Adipose tissue (tissue), 3 donors: Measurements from ENCODE around the gene TMEM87A. TPM values are rescaled to one million over a fixed set of nuclear protein-coding genes. Genes with fewer than 3 reads are reported as not detected.

Experiments used
- H3K27ac ChIP-seq: one replicate; pipeline ENCODE4 v1.5.1; 2013; ENCODE audit warnings: low read depth, low read length
- WGBS, 3 donors: extraction: QIAGEN DNeasy Blood & Tissue Kit; methylation state at CpG; one replicate each; pipeline ENCODE4 v1.1.7; 2013; 5-methylcytosine and 5-hydroxymethylcytosine counted together
- polyA plus RNA-seq, 3 donors: library from polyadenylated mRNA; stranded (reverse); fragments of 200-250 nt; gene quantifications; one replicate each; pipeline ENCODE4 v1.2.3, GENCODE V29; 2013
- donor health status: healthy with polysubstance abuse.
- donor health status: Bipolar disorder and iron deficiency.
- donor health status: healthy.

The TMEM87A gene
- polyA plus RNA-seq, 3 donors, result 15.7 to 28.0 (median 23.6) TPM

- no peak overlapping the region for H3K27ac ChIP-seq
- WGBS, 3 donors, result 87 to 92% (median 88%) methylated on average over 6 of the region's 6 CpGs
Observed at GRCh38 chr15:42182328-42182886, 90.8 kb downstream of the TMEM87A start.

GRCh38 chr15:42178056-42178455 lies 95.2 kb downstream of the TMEM87A start:
- H3K27ac ChIP-seq, result no peak overlapping the region
- WGBS, 3 donors, result 78 to 90% (median 88%) methylated on average over 2 of the region's 2 CpGs

DNA sequence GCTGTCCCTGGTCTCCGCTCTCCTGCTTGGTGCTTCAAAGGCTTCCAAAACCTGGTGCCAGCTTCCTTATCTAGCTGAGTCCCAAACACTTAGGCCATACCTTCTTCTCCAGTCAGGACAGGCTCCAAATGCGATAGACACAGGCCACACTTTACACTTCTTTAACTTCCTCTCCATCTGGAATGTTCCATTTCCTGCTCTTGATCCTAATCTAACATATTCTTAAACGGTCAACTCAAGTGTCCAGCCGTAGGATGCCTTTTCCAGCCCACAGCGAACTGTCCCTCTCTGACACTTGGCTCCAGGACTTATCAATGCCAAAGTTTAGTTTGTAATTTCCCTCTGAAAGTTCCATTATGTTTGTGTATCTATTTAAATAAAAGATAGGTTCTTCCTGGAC lies 97.6 kb downstream of the TMEM87A start:
- WGBS, 3 donors, result 67 to 84% (median 71%) methylated on average over 5 of the region's 5 CpGs
- H3K27ac ChIP-seq, result no peak overlapping the region

- WGBS, 3 donors, result 71 to 90% (median 82%) methylated on average over 5 of the region's 5 CpGs
- H3K27ac ChIP-seq, result no peak overlapping the region
Observed at GRCh38 chr15:42172475-42172874, 100.8 kb downstream of the TMEM87A start.

- 73 to 90% (median 77%) methylated on average over 1 of the region's 1 CpG for WGBS, 3 donors
- H3K27ac ChIP-seq, result no peak overlapping the region
Observed at GRCh38 chr15:42171795-42172194, 101.4 kb downstream of the TMEM87A start.

DNA sequence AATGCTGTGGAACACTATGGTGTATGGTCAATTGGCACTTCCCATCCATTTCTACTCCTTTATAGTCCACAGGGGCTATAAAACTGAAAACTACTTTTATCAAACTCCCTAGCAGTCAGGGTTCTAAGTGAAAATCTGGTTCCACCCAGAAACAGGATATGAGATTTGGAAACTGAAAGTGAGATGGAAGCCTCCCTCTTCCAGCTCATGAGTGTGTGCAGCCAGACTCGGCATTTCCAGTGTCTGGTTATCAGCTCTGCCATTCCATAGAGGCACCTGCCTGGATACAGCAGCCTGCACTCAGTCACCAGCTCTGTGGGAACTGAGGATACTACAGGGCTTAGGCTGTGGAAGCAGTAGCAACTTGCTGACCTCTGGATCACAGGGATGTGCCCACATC lies 102.1 kb downstream of the TMEM87A start:
- WGBS, 3 donors, result 50 to 73% (median 64%) methylated on average over 1 of the region's 1 CpG
- H3K27ac ChIP-seq, result no peak overlapping the region

DNA sequence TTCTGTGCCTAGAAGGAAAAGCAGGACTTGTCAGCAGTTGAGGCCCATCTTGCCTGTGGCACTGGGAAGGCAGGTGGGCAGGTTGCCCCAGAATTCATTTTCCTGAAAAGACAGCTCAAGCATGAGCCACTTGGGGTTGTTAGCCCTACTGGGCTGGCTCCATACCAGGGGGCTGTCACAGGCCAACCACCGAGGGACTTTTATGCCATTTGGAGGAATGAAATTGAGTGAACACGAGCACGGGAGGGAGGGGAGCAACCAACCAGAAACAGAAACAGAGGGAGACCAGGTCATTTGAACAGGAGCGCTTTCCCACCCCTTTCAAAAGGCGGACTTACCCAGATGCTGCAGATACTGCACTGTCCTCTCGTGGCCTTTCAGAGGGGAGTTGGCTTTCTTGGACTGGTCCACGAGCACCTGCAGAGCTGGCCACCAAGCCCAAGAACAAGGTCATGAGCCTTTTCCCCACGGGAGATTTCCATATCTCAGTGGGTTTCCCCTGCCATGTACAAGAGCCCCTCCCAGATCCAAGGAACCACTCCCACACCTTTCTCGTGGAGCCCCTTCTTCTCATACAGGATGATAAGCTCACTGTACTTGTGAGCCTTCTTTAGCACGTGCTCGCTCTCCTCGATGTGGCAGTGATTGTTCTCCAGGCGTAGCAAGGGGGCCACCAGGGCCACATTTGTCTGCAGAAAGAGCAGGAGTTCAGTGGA lies 106.8 kb downstream of the TMEM87A start:
- no peak overlapping the region for H3K27ac ChIP-seq
- 92 to 95% (median 92%) methylated on average over 13 of the region's 13 CpGs for WGBS, 3 donors

DNA sequence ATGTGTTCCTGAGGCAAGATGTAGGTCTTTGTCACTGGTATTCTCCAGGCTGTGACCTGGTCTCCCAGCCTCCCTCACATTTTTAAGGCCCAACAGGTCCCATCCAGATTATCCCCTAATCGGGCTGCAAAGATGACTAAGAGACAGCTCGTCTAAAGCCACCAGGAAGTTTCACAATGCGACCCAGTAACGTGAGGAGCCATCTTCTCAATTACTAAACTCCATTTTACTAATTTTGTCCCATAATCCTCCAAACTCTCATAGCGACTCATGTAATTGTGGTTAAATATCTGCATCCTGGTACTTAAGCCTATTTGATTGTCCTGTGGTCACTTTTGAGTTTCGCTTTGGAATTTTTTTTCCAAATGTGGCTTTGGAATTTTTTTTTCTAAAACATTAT lies 108.1 kb downstream of the TMEM87A start:
- no peak overlapping the region for H3K27ac ChIP-seq
- 75 to 94% (median 81%) methylated on average over 6 of the region's 6 CpGs for WGBS, 3 donors

- 61 to 72% (median 70%) methylated on average over 4 of the region's 4 CpGs for WGBS, 3 donors
- H3K27ac ChIP-seq, result no peak overlapping the region
Observed at GRCh38 chr15:42163947-42164550, 109.2 kb downstream of the TMEM87A start.

DNA sequence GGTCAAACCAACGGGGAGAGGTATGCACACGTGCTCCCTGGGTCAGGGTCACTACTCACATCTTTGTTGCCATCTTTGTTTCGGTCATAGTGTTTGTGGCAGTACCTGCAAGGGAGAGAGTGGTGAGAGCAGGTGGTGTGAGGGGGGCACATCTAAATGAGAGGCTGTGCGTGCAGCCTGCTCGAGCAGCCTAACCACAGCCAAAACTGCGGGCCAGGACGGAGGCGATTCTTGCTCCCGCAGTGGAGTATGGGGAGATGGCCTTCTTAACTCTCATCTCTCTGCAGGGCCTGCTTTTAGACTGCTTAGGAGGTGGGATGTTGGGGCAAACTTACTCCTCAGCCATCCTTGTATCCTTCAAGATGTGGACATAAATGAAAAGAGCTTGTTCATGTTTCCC lies 109.9 kb downstream of the TMEM87A start:
- H3K27ac ChIP-seq, result no peak overlapping the region
- WGBS, 3 donors, result 95 to 96% (median 96%) methylated on average over 9 of the region's 9 CpGs

Other genes starting within 250 kb of the TMEM87A start
- gene PLA2G4D, start 178.9 kb downstream of the TMEM87A start, polyA plus RNA-seq, result under 1 TPM in 1 of 3 donors, not detected in 2; 0.34 TPM
- under 1 TPM in 2 of 3 donors, not detected in 1; 0.09 to 0.68 TPM for gene PLA2G4F, start 116.8 kb downstream of the TMEM87A start, polyA plus RNA-seq
- gene VPS39, start 65.1 kb downstream of the TMEM87A start, polyA plus RNA-seq, result 10 to 100 TPM; 20.6 to 37.3 (median 29.9) TPM
- 10 to 100 TPM in 1 of 3 donors, 1 to 10 TPM in 2; 5.1 to 10.3 (median 8.8) TPM for gene GANC, start 232 bp downstream of the TMEM87A start, polyA plus RNA-seq
- gene CAPN3, start 86.1 kb upstream of the TMEM87A start, polyA plus RNA-seq, result 1 to 10 TPM; 3.9 to 9.7 (median 8.3) TPM
- 10 to 100 TPM in 2 of 3 donors, 1 to 10 TPM in 1; 6.8 to 30.7 (median 24.2) TPM for gene ZNF106, start 217.7 kb upstream of the TMEM87A start, polyA plus RNA-seq
- 10 to 100 TPM; 19.3 to 70.4 (median 38.9) TPM for gene SNAP23, start 222.2 kb upstream of the TMEM87A start, polyA plus RNA-seq